ENCODE measurements around the gene BRD1.

- TF ChIP-seq CTCF (conservative IDR thresholded peaks at IDR 0.05; ENCODE audit: low read depth, low read length) (no peak), EZH2 (IDR thresholded peaks at IDR 0.05; ENCODE audit: low read length, unreplicated experiment) (no peak)
Observed at GRCh38 chr22:49800408-49801238, 27.1 kb downstream of the BRD1 start.
